NCI-H82 (cell line): ENCODE results near the gene AGT.
"Not testable (repeated sequence)": the region's sequence is repeated elsewhere in the genome, so short reads cannot be mapped to it uniquely, and the experiment has no call there.

Experiments used
- DNase-seq: peaks from one replicate; lab custom pipeline; 2025; lab: John Stamatoyannopoulos, UW

The AGT gene

GRCh38 chr1:230691615-230692014 lies 22.3 kb downstream of the AGT start:
- no peak for DNase-seq

- no peak for DNase-seq
These were observed 23.8 kb downstream of the AGT start for GRCh38 chr1:230690101-230690500.

DNA sequence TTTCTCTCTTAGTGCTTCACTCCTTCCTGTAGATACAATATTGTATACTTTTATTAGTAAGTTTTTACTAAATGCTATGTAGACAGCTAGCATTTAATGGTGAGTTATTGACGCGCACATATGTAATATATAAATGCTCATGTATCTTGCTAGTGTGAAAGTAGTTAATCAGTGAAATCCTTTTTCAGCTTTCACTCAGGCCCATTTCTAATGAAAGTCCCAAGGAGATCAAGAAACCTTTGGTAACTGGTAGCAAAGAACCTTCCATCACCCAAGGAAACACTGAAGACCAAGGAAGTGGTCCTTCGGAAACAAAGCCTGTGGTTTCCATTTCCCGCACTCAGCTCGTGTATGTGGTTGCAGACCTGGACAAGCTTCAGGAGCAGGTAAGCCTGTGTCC lies 27.2 kb downstream of the AGT start:
- DNase-seq, result no peak

- DNase-seq, result no peak
These were observed 28.9 kb downstream of the AGT start for GRCh38 chr1:230684998-230685397.

DNA sequence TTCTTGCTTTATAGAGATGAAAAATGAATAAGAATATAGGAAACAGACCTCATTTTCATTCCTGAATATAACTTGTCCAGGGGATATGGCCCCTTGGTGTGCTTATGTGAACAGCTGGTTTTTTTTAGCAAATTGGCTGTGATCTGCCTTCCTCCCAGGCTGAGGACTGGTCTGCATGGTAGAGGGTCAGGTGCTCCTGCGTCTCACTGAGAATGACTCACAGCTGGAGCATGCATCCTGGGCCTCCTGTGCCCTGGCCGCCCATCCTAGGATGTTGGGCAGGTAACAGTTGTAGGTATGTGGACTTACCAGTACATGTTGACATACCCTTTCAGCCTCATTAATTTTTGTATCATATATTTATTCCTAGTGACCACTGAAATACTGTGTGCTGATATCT lies 29.8 kb downstream of the AGT start:
- no peak for DNase-seq

DNA sequence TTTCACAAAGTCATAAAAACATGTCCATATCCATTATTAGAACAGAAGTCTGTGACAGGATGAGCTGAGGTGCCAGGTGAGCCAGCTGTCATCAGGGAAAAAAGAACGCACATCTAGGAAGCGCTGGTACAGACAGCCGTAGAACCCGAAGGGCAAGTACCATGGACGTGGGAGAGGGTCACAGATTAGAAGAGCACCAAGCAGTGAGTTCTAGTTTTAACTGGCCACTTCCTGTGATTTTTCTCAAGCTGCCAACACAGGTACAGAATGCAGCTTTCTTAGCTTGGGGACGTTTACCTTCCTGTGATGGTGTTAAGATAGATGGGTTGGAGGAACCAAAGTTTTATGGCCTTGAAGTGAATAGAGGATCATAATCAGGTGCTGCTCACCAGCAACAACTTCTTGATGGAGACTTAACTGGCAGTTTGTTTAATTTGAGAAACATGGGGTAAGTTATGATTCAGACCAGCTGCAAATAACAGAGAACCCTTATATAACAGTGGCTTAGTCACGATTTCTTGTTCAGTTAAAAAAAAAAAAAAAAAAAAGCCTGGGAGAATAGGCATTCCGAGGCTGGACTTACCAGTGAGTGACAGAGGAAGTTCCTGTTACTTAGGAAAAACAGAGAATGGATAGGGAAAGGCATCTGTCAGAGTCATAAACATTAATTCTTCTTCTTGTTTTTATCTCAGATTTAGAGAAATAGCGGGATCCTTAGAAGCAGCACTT lies 30.9 kb downstream of the AGT start:
- no peak for DNase-seq

- DNase-seq, result no peak
These were observed 31.6 kb downstream of the AGT start for GRCh38 chr1:230682274-230682673.

- peak; percentile 38 for DNase-seq
These were observed 32.3 kb downstream of the AGT start for GRCh38 chr1:230681599-230681998.

DNA sequence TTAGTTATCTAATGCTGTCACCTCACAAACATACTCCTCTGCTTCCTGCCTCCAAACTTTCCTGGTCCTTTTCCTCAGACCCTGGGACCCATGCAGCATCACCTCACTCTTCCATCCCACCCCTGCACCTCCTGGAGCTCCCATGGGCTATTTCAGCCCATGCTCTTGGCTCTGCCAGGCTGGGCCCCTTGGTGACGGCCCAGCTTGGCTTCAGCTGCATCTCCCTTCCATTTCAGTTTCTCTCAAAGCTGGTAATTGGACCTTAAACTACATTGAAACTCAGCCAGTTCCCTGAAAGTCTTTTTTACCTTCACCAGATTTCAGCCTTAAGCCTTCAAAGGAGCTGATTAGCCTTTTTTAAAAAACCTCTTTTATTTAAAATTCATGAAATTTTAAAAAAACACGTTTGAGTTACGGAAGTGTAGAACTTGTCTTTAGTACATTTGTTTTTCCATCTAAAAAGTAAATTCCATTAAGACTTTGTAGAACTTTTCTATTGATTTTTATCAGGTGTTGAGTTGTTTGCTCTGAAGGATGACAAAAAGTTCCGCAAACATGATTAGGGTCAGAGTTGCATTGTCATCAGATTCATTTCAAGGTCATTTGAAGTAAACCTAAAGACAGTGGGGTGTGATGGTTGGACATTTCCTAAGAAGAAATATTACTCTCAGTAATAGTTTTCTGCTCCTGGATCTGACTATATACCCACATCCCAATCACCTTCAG lies 33.5 kb downstream of the AGT start:
- no peak for DNase-seq

DNA sequence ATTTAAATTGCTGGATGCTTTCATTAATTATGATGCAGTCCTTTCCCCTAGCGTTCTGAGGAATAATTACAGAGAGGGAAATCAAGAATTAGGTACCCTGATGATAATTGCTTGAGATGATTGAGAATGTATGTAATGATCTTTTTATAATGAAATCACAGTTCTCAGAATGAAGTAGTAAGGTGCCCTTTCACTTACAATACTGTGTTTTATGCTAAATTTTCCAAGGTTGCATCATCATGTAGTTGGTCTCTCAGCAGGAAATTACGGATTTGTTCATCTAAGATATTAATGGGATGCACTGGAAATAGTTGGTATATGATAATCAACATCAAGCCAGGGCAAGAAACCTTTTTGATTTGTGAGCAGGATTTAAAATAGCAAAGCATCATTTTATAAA lies 34.1 kb downstream of the AGT start:
- DNase-seq, result no peak

DNA sequence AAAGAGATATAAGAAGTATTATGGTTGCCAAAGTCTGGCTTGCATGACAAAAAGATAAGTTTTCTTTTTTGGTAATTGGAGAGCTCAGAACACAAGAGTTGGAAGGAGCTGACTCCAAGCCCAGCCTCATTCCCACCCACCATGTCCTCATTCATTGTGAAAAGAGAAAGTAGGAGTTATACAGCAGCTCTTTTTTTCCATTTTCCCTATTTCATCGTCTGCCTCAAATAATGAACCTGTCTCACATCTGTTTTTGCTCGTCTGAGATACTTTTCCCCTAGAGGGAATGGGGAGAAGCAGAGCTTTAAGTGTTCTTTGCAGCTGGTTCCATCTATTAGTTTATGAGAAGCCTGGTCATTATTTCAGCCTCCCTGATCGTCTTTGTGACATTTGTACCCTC lies 34.7 kb downstream of the AGT start:
- no peak for DNase-seq

DNA sequence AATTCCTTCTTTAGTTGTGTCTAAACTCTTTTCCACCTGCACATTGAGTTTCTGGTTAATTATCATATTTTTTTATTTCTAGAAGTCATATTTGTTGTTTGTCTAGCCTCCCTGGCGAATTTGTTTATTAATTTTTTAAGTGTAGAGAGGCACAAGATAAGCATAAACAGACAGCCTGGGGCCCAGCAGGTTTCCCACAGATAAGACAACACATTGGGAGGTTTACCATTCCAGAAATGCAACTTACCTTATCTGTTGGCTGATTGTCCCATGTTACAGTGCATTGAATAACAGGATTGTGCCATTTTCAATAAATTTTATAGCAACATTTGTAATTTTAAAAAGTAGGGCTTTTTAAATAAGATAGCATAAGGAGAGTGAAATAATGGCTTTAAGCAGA lies 36.7 kb downstream of the AGT start:
- DNase-seq, result no peak

- no peak for DNase-seq
These were observed 39.3 kb downstream of the AGT start for GRCh38 chr1:230674581-230674980.

- DNase-seq, result no peak
These were observed 44.4 kb downstream of the AGT start for GRCh38 chr1:230669543-230669942.

DNA sequence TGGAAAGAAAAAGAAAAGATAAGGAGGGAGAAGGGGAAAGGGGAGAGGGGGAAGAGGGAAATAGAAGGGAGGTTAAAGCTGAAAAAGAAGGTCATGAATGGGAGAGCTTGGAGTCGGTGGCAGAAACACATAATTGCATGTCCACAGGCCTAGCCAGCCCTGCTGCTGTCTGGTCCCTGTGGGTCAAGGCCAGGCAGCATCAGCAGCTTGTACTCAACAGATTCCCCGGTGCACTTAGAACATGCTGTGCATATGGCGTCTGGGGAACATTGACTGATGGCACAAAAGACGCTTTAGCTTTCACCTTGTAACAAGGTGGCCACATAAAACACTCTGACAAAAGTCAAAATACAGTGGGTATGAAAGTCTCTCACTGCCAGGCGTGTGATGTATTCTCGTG lies 45.7 kb downstream of the AGT start:
- peak; percentile 16 for DNase-seq

DNA sequence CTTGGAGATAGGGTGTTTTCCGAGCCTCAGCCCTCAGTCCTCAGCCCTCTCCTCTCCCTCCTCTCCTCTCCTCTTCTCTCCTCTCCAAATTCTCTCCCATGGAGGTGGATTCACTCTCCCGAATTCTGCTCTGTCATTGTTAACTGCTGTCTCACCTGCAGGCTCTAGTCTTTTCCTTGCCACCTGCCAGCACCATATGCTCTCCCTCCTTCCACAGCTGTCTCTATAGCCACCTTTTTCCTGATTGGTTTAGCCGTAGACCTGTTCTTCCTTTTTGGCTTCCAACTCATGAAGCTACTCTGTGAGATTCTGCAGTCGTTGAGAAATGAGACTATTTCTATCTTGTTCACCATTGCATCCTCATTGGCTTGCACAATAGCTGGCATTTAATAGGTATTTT lies 51.9 kb downstream of the AGT start:
- peak; percentile 75 for DNase-seq

- DNase-seq, result no peak
These were observed 55.2 kb downstream of the AGT start for GRCh38 chr1:230658691-230659090.

DNA sequence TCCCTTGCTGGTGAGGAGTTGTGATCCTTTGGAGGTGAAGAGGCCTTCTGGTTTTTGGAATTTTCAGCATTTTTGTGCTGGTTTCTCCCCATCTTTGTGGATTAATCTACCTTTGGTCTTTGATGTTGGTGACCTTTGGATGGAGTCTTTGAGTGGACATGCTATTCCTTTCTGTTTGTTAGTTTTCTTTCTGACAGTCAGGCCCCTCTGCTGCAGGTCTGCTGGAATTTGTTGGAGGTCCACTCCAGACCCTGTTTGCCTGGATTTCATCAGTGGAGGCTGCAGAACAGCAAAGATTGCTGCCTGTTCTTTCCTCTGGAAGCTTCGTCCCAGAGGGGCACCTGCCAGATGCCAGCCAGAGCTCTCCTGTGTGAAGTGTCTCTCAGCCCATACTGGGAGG lies 55.8 kb downstream of the AGT start:
- DNase-seq, result not testable (repeated sequence)

- not testable (repeated sequence) for DNase-seq
These were observed 57.2 kb downstream of the AGT start for GRCh38 chr1:230656719-230657118.
